Measurements from ENCODE around the gene TMEM151A.
A peak's percentile ranks its signal among the peaks of the same experiment; 100 is the strongest.
"Not testable (repeated sequence)": the region's sequence is repeated elsewhere in the genome, so short reads cannot be mapped to it uniquely, and the experiment has no call there.

The TMEM151A gene

DNA sequence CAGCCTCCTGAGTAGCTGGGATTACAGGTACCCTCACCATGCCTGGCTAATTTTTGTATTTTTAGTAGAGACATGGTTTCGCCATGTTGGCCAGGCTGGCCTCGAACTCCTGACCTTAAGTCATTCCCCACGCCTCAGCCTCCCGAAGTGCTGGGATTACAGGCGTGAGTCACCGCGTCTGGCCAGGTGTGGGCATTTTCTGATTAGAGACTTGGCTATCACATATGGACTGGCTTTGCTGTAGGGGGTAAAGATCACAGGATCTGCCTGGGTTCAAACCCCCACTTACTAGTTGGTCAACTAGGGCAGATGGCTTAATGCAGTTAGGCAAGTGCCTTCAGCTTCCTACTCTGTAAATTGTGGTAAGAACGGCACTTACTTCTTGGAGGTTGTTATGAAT, 18.6 kb downstream of the TMEM151A start:
- FAIRE-seq, result no peak

DNA sequence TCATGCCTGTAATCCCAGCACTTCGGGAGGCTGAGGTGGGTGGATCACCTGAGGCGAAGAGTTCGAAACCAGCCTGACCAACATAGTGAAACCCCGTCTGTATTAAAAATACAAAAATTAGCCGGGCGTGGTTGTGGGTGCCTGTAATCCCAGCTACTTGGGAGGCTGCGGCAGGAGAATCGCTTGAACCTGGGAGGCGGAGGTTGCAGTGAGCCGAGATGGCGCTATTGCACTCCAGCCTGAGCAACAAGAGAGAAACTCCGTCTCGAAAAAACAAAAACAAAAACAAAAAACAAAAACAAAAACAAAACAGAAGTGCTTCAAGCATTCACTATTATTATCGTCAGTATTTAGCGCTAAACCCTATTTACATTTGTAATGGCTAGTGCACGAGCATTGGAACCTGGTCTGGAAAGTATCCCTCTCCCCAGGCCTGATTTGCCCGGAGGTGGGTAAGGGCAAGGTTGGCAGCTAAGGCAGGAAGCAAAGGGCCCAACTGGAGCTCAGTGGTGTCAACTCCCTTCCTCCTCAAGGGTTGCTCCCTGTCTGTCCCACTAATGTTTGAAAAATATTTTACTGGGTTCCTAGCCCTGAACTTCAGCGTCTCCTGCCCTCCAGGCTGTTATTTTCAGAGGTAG, 19.2 kb downstream of the TMEM151A start:
- not testable (repeated sequence) for FAIRE-seq

DNA sequence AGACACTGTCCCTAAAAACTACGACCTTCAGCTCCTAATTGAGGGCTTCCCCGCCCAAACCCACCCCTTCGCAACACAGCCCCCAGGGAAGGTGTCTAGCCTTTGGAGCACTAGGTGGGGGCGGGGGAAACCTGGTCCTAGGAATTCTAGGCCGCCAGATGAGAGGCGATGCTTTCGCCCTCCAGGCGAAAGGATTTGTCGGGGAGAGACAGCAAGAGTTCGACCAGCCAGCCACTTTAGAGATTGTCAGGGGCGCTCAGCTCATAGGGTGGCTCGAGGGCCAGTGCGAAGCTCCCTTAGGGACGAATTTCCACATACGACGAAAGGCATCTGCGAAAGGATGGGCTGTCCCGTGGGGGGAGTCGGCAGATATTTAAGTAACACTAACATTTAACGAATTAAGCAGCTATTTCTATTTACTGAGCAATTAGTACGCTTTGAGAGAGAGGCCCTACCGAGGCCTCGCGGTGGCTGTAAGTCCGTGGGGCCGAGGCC, 19.8 kb downstream of the TMEM151A start:
- peak; percentile 74 for FAIRE-seq

DNA sequence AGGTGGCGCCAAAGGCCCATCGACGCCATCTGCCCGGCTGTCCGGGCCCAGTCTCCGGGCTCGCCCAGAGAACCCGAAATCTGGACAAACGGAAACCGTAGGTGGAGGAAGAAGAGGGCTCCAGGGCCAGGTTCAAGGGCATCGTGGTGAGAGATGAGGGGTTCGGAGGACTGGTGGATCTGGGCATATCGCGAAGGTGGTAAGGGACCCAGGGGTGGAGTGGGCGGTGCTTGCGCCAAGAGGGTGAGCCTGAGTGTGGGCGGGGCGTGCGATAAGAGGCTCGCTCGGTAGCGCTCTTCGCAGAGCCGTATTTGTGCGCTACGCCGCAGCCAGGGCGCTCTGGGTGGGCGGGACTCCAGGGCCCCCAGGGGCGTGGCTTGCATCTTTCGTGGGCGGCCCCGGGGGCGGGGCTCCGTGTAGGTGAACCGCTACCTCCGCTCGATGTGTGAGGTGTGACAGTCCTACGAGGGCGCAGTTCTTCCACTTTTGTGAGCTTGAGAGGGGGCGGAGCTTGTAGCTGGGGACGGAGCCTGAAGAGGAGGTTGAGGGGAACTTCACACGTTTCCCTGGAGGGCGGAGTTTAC, 20.4 kb downstream of the TMEM151A start:
- no peak for FAIRE-seq

DNA sequence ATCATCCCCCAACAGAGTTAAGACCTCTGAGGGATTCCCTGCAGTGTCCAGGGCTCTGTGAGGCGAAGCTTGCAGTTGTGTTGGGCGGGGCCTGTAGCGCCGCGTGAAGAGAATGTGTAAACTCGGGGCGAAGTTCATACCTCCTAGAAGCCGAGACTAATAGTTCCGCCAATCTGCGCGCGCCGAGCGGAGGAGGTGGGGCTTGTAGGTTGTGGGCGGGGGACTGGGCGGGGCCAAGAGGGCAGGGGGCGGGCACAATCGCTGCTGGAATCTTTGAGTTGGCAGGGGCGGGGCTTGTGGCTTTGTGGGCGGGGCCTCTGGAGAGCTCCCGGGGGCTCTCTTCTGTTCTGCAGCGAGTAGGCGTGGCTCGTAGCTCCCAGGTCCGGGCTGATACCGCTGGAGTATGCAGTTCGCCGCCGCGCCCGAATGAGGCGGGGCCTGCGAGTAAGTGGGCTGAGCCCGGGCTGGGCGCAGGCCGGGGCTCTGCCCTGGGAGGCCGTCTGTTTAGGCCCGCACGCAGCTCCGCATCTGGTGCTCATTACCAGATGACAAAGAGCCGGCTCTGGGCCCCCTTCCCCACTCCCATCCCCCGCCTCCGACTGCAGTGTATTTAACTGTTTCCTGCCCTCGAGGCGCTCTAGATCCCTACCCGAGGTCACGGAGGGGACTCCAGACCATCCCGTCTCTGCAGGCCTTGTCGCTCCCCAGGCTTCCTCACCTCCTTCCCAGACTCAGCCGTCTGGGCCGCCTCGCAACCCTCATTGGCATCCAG, 21.0 kb downstream of the TMEM151A start:
- FAIRE-seq, result peak; percentile 58

DNA sequence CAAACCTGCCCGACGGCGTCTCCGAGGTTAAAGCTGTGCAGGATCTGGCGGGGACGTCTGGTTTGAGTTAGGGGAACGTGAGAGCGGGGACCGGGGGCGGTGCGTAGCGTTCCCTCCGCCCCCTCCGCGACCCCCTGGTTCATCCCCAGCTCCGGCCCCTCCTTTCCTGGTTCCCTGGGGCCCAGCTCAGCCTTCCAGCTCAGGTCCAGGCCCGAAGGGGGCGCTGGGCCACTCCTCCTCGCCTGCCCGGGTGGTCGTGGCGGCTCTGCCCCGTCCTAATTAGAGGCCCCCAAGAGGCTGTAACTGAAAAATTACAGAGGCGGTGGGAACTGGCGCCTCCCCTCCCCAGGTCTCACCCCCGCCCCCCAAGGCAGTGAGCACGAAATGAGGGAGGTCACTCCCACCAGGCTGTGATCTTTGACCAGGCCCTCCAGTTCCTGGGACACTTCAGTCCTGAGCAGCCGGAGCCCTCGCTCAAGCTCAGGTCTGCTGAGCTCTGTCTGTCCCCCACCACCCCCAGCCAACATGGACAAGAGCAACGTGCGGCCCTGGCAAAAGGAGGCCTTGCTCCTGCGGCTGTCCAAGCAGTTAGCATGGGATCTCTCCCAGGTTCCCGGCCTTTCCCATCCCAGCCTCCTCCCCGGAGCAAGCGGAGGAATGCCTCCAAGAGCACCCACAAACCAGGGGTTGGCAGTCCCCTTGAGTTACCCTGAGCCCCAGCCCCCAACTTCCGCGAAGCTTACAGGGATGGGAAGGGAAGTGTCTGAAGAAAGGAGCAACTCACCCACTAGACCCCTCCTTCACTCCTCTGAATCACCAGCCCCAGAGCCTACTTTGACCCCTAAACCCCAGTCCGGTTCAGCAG, 21.9 kb downstream of the TMEM151A start:
- FAIRE-seq, result no peak

DNA sequence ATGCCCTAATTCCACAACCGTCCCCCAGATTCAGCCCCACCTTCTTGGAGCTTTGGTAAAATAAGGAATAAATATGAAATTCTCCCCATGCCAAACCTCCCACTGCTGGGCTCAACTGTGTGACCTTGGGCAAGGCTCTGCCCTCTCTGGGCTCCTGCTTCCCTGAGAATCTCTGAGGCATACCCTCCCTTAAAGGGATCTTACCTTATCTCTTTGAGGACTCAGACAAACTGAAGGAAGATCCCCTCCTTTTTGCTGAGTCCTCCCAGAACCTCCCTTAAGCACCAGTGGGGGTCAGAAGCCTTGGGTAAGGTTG, 22.4 kb downstream of the TMEM151A start:
- no peak for FAIRE-seq

DNA sequence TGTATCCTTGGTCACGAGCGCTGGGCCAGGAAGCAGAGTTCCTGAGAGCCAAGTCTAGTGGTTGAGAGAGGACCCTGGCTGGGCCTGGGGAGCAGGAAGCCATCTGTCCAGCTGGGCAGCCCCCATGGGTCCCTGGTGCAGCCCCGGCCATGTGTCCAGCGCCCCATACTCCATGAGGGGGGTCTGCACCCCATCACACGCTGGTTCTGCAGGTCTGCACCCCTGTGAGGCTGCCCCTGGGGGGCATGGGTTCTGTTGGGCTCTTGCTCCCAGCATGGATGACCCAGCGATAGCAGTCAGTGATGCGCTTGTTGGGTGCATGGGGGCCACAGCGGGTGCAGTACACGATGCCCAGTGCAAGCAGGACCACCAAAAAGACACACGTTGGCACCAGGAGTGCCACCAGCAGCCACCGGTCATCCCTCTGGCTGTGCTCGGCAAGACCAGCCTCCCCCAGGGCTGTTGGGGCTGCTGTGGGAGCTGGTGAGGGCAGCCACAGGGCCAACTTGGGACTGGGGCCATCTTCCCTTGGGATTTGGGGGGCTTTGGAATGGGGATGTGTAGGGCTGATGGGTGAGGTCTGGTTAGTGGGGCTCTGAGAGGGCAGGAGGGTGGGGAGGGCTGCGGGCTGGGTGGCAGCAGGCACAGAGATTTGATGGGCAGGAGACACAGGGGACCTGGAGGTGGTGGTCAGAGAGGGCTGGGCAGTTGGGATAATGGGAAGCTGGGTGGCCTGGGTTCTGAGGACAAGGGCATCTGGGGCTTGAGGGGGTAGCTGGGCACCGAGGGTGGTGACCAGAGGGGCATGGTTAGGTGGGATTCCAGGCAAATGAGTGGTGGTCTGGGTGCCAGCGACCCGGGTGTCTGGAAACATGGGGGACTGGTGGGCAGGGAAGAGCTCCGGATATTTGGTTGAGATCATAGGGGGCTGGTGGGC, 23.1 kb downstream of the TMEM151A start:
- FAIRE-seq, result no peak

DNA sequence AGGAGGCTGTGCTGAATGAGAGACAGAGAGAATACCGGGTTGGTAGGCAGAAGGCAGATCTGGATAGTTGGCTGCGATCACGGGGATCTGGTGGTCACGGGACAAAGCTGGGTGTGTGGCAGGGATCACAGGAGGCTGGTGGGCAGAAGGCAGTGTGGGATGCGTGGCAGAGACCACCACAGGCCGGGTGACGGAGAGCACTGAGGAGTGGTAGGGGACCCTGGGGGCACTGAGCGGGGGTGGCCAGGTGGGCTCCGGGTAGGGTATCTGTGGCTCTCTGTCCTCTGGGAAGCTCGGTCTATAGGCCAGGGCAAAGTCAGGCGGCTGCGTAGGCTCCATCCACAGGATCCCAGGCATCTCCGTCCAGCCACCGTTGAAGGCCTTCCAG, 23.8 kb downstream of the TMEM151A start:
- FAIRE-seq, result no peak

DNA sequence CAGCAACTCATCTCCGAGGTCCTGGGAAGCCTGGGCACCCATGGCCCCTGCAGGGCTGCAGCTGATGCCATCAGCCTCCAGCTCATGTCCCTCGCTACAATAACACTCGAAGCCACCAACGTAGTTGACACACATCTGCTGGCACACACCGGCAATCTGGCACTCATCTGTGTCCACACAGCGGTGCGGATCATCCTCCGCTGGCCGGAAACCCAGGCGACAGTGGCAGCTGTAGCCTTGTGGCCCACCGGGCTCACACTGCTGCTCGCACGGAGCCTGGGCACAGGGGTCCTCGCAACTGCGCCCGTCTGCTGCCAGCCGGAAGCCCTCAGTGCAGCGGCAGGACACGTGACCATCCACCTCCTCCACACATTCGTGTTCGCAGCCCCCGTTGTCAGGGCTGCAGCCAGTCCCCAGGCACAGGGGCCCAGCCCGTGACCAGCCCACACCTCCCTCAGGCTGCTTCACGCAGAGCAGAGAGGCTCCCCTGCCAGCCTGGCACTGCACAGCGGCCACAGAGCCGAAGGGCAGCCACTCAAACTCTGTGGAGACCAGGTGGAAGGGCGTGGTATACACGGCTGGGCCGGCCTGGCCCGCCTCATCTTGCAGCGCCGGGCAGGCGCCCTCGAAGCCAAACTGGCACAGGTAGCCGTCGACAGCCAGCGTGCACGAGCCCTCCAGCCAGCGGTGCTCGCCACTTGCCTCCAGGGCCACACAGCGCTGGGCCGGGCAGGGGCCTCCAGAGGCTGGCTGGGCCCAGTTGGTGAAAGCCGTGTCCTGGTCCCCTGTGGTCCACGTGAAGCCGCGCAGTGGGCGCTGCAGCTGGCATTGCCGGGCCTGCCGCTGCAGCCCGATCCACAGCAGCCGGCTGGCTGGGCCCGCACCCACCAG, 24.5 kb downstream of the TMEM151A start:
- no peak for FAIRE-seq

DNA sequence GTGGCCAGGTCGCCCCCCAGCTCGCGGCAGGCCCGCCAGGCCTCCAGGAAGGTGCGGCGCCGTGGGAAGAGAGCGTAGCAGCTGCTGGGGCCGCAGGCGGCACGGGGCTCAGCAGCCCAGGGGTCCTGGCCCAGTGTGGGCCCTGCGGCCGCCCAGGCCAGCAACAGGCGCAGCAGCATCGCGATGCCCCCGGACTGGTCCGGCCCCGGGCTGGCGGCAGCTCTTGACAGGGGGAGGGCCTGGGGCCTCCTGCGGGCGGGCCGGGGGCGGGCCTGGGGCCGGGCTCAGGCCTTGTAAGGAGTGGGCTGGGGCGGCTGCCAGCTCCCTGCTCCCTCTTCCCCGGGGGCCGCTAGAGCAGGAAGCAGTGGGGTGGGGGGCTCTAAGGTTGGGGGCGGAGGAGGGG, 25.2 kb downstream of the TMEM151A start, which contains the start of gene CD248:
CD248 (minus strand) TSS at position 196 of the 403 bp plus-strand sequence; CDS start at position 179, 17 bp downstream.
- FAIRE-seq, result no peak

DNA sequence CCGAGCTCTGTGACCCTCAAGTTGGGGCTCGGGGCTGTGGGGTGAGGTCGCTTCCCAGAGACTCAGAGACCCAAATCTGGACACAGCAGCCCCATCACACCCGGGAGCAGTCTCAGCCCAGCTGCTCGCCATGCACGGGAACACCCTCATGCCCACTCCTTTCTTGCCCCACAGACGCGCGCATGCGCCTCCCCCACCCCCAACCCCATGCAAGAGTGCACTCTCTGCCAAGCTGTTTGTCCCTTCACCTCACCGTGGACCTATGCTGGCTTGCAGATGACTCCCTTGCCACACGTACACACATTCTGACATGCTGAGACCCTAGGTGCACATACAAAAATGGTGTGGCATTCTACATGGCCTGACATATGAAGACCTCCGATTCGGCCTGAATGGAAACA, 25.6 kb downstream of the TMEM151A start:
- FAIRE-seq, result no peak

DNA sequence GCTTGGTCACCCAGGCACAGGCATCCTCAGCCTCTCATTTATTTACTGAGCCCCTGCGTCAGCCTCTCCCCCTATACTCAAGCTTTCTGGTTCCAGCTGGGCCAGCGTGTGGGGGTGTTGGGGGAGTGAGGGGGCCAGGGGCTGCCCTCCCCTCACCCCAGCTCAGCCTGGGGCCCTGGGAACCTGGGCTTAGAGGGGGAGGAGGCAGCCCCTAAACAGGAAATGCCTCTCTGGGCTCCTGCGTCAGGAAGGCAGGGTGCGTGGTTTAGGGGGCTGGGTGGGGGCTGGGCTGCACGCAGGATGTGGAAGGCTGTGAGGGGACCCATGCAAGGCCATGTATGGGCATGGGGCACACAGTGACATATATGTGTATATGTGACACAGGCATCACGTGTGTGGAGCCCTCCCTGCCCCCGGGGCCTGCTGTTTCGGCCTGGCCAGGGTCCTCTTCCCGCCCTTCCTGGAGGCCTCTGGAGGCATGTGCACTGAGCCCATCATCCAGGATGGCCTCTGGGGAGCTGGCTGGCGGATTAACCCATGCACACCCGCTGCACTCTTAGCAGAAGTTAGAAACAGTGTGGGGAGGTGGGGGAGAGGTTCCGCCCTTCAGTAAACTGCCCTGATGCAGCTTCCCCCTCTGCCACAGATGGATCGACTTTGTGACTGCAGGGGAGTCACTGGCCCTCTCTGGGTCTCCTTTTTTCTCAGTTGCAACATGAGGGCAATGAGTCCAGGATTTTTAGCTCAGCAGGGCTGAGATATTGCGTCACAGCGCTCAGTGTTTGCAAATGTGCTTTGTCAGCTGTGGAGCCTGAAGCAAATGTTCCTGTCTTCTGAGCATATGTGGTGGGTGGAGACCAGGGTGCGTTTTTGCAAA, 26.3 kb downstream of the TMEM151A start:
- no peak for FAIRE-seq

DNA sequence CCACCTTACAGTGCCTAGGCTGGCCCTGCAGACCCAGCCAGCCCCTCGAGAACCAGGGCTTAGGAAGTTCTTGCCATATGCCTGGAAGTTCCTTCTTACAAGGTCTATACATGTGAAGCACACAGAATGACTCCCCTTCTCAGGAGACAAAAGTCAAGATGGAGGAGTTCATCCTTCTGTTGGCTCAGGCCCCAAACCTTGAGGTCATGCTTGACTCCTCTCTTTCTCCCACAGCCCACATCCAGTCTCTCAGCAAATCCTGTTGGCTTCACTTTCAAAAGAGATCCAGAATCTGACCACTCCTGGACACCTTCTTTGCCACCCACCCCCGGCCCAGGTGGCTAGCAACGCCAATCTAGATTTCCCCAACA, 26.9 kb downstream of the TMEM151A start:
- FAIRE-seq, result no peak

DNA sequence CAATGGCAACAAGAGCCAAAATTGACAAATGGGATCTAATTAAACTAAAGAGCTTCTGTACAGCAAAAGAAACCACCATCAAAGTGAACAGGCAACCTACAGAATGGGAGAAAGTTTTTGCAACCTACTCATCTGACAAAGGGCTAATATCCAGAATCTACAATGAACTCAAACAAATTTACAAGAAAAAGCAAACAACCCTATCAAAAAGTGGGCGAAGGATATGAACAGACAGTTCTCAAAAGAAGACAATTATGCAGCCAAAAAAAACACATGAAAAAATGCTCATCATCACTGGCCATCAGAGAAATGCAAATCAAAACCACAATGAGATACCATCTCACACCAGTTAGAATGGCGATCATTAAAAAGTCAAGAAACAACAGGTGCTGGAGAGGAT, 28.6 kb downstream of the TMEM151A start:
- FAIRE-seq, result not testable (repeated sequence)

DNA sequence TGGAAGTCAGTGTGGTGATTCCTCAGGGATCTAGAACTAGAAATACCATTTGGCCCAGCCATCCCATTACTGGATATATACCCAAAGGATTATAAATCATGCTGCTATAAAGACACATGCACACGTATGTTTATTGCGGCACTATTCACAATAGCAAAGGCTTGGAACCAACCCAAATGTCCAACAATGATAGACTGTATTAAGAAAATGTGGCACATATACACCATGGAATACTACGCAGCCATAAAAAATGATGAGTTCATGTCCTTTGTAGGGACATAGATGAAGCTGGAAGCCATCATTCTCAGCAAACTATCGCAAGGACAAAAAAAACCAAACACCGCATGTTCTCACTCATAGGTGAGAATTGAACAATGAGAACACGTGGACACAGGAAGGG, 29.1 kb downstream of the TMEM151A start:
- FAIRE-seq, result not testable (repeated sequence)

DNA sequence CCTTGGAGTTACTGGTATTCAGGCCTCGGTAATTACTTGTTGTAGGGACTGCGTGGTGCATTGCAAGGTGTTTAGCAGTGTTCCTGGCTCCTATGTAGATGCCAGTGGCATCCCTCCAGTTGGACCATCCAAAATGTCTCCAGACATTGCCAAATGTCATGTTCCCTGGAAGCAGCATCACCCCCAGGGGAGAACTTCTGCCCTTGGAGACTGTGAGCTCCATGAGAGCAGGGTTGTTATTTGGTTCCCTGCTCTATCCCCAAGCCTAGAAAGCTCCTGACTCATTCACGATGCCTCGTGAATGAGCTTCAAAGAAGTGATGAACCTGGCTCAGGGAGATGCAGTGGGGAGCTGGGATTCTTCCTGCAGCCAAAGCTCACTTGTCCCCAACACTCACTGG, 29.9 kb downstream of the TMEM151A start:
- FAIRE-seq, result no peak

DNA sequence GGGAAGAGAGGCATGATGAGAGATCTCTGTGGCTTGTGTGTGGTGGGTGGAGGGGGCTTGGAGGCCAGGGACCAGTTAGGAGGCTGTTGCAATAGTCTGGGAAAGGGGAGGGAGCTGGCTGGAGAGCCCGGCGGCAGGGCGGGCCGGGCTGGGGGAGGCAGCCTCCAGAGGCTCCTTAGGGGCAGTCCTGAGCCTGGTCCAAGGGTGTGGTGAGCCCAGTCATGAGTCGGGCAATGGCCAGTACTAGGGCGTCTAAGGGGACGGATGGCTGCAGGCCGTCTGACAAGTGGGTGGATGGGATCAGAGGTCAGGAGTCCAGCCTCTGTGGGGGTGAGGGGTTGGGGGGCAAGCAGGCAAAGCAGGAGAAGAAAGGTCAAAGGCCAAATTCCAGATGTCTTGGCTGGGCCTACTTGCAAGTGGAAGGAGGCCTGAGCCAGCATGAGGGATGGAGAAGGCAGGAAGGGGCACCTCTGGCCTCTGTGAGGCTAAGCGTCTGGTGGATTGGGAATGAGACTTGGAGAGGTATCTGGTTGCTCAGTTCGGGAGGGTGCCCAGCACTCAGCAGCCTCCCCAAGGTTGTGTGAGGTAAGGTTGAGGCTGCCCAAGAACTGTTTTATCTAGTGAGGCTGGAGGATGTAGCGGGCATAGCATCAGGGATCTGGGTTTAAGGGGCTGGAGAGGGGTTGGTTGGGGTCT, 31.2 kb downstream of the TMEM151A start:
- no peak for FAIRE-seq

DNA sequence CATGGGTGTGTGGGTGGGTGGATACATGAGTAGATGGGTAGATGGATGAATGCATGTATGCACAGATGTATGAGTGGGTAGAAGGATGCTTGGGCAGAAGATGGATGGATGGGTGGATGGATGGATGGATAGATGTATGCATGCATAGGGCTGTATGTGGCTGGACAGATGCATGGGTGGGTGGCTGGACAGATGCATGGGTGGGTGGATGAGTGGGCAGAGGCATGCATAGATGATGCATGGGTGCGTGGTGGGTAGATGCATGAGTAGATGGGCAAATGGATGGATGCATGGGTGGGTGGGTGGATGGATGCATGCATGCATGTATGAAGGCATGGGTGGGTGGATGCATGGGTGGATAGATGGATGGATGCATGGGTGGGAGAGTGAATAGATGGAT, 32.0 kb downstream of the TMEM151A start:
- FAIRE-seq, result no peak

Measured in endometrium (tissue), 2 donors.